Measurements from ENCODE around the gene NFYC. TPM values are rescaled to one million over a fixed set of nuclear protein-coding genes. Genes with fewer than 3 reads are reported as not detected.

Gene NFYC
- total RNA-seq, 4 donors from 2014 or later = 30.0 to 54.2 (median 46.6) TPM

- intact Hi-C loops (cut with DNase I) = no loop called here
Measured at GRCh38 chr1:40780678-40781607, 89.4 kb downstream of the NFYC start.

GRCh38 chr1:40781608-40781971 is 90.1 kb downstream of the NFYC start:
- WGBS = 86% methylated on average over 2 of the region's 2 CpGs
- Histone ChIP-seq H3K36me3 (peaks cover 0 to 6% (median under 1%) of the 10 kb centered on the region in 4 donors), H3K27ac (replicated peaks in 1 of 4) (no peak overlapping the region), H3K27me3 (peaks cover 0 to 7% (median 0%) of the 10 kb centered on the region in 4 donors), H3K9me3 (no peaks in the 10 kb centered on the region), H3K4me3 (no peak overlapping the region), H3K4me1 (peaks cover 28 to 42% (median 41%) of the 10 kb centered on the region in 4 donors)
- DNase-seq (ENCODE audit: extremely low spot score) = no peak
- TF ChIP-seq POLR2AphosphoS5 (IDR thresholded peaks at IDR 0.05) = no peak
- intact Hi-C loops (cut with DNase I) = no loop called here

More at GRCh38 chr1:40780678-40781607, 89.4 kb downstream of the NFYC start:
- no peak for DNase-seq (ENCODE audit: extremely low spot score)
- peaks cover 0 to 7% (median 0%) of the 10 kb centered on the region in 4 donors for H3K27me3 ChIP-seq
- WGBS = 78% methylated on average over 10 of the region's 11 CpGs
- H3K4me1 ChIP-seq = peaks cover 24 to 35% (median 34%) of the 10 kb centered on the region in 4 donors
- no peak for TF ChIP-seq POLR2A (IDR thresholded peaks at IDR 0.05; ENCODE audit: low read depth)
- no peak for TF ChIP-seq CTCF (IDR thresholded peaks at IDR 0.05)
- TF ChIP-seq EP300 (IDR thresholded peaks at IDR 0.05) = no peak
- TF ChIP-seq POLR2AphosphoS5 (IDR thresholded peaks at IDR 0.05) = no peak
- no peak overlapping the region for H3K27ac ChIP-seq (replicated peaks in 1 of 4)
- H3K36me3 ChIP-seq = peaks cover 0 to 13% (median 7%) of the 10 kb centered on the region in 4 donors
- H3K4me3 ChIP-seq = no peak overlapping the region
- no peaks in the 10 kb centered on the region for H3K9me3 ChIP-seq

DNA sequence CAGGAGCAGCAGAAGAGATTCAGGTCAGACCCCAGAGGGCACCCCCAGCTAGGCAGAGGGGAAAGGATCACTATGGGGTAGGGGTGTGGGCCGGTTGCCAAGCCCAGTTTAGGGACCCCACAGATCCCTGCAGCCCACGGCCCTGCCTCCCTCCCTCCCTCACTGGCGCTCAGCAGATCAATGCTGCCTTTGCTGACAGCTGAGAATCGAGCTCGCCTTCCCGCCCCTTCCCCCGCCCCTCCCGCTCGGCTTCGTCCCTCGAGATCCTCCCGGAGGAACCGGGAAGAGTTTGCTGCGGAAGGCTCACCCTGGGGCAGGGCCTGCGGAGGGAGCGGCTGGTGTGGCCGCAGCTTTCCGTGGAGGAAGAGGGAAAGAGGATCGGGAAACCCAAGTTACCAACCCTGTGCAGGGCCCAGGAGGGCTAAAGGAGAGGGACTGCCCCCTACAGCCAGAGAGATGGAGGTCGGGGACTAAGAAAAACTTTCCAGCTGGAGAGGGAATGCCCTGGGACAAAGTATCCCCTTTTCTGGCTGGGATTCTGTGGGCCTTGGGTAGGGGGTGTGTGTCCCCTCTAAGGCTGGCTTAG is 91.0 kb downstream of the NFYC start:
- WGBS = 6% methylated on average over 15 of the region's 20 CpGs
- Histone ChIP-seq H3K4me3 (peak overlapping the region; percentile 63 to 77 (median 65)), H3K27me3 (peaks cover 0 to 7% (median 0%) of the 10 kb centered on the region in 4 donors), H3K27ac (replicated peaks in 1 of 4) (peak overlapping the region; percentile 88 to 91 (median 90)), H3K9me3 (no peaks in the 10 kb centered on the region), H3K36me3 (peaks cover 0 to 6% (median 0%) of the 10 kb centered on the region in 4 donors), H3K4me1 (peaks cover 28 to 50% (median 49%) of the 10 kb centered on the region in 4 donors)
- intact Hi-C loops (cut with DNase I) = no loop called here
- TF ChIP-seq CTCF (IDR thresholded peaks at IDR 0.05) (peak in 2 of 3 experiments; percentile 3 to 14), EP300 (IDR thresholded peaks at IDR 0.05) (no peak), POLR2AphosphoS5 (IDR thresholded peaks at IDR 0.05) (peak; percentile 35 to 54)
- DNase-seq (ENCODE audit: extremely low spot score) = no peak

- Histone ChIP-seq H3K4me1 (peaks cover 28 to 58% (median 57%) of the 10 kb centered on the region in 4 donors), H3K27ac (replicated peaks in 1 of 4) (peak within 1 kb of the TSS; percentile 88 to 91 (median 90)), H3K36me3 (peaks cover 0 to 6% (median 0%) of the 10 kb centered on the region in 4 donors), H3K27me3 (peaks cover 0 to 7% (median 0%) of the 10 kb centered on the region in 4 donors), H3K9me3 (no peaks in the 10 kb centered on the region), H3K4me3 (peak within 1 kb of the TSS; percentile 63 to 77 (median 65))
- no peak for DNase-seq (ENCODE audit: extremely low spot score)
- no peak for TF ChIP-seq POLR2A (IDR thresholded peaks at IDR 0.05; ENCODE audit: low read depth)
- no peak for TF ChIP-seq CTCF (IDR thresholded peaks at IDR 0.05)
- TF ChIP-seq POLR2AphosphoS5 (IDR thresholded peaks at IDR 0.05) = peak; percentile 48 to 67
- TF ChIP-seq EP300 (IDR thresholded peaks at IDR 0.05) = no peak
- intact Hi-C loops (cut with DNase I) = no loop called here
- WGBS = 9% methylated on average over 18 of the region's 73 CpGs
Measured at GRCh38 chr1:40783001-40783905, 91.7 kb downstream of the NFYC start, which contains the start of gene KCNQ4. Gene KCNQ4, plus strand, starts transcription at chr1:40783787. Its CDS starts 307 bp downstream, at chr1:40784094.
